Bronchial epithelial cell (primary cell): ENCODE measurements around the gene TRIM47. TPM values are rescaled to one million over a fixed set of nuclear protein-coding genes. Genes with fewer than 3 reads are reported as not detected.
A peak's percentile ranks its signal among the peaks of the same experiment; 100 is the strongest.
"Not testable (repeated sequence)": the region's sequence is repeated elsewhere in the genome, so short reads cannot be mapped to it uniquely, and the experiment has no call there.

ENCODE experiments used
- DNase-seq: peaks from one replicate; pipeline ENCODE4 v3.0.0-alpha.2; 2010; ENCODE audit warnings: low read depth
- FAIRE-seq: peaks from 2 replicates; lab custom pipeline; 2011; peaks lifted over from hg19 to GRCh38; lab: Jason Lieb, UNC
- H3K27me3 ChIP-seq: 2 replicates; pipeline ENCODE4 v1.5.1; 2011; ENCODE audit warnings: low read length; ENCODE audit not compliant: control insufficient read depth, insufficient read depth
- H3K36me3 ChIP-seq: 2 replicates; pipeline ENCODE4 v1.5.1; 2011; ENCODE audit warnings: low read length; ENCODE audit not compliant: control insufficient read depth, insufficient read depth
- H3K4me3 ChIP-seq: 2 replicates; pipeline ENCODE4 v1.5.1; 2011; ENCODE audit warnings: mild to moderate bottlenecking, low read depth, low read length, control low read depth
- CTCF ChIP-seq: IDR thresholded peaks from 2 replicates; pipeline ENCODE4 v1.5.1; 2011; ENCODE audit warnings: mild to moderate bottlenecking, moderate library complexity, low read length, control low read depth, inconsistent platforms; ENCODE audit not compliant: insufficient read depth, severe bottlenecking
- total RNA-seq: library from RNA; depleted of rRNA; stranded (reverse); fragments of >200 nt; gene quantifications from 2 replicates; pipeline ENCODE4 v1.2.1, GENCODE V29; 2014

The TRIM47 gene
- total RNA-seq, 1 donor from 2014 or later, result 10.5 TPM

GRCh38 chr17:75891022-75891604 lies 12.7 kb upstream of the TRIM47 start:
- Histone ChIP-seq H3K4me3 (no peak overlapping the region), H3K36me3 (peaks cover 9% of the 10 kb centered on the region), H3K27me3 (no peaks in the 10 kb centered on the region)
- FAIRE-seq (no peak), DNase-seq (no peak)
- no peak for TF ChIP-seq CTCF

- no peak for TF ChIP-seq CTCF
- DNase-seq (peak; percentile 45), FAIRE-seq (peak; percentile 13)
- peaks cover 9% of the 10 kb centered on the region for H3K36me3 ChIP-seq
- H3K27me3 ChIP-seq, result no peaks in the 10 kb centered on the region
- H3K4me3 ChIP-seq, result no peak overlapping the region
Measured at GRCh38 chr17:75889454-75889853, 11.1 kb upstream of the TRIM47 start.

- TF ChIP-seq CTCF, result no peak
- DNase-seq (no peak), FAIRE-seq (no peak)
- H3K36me3 ChIP-seq, result peaks cover 7% of the 10 kb centered on the region
- no peaks in the 10 kb centered on the region for H3K27me3 ChIP-seq
- no peak overlapping the region for H3K4me3 ChIP-seq
Measured at GRCh38 chr17:75888484-75888883, 10.1 kb upstream of the TRIM47 start.

GRCh38 chr17:75885860-75886259 lies 7.5 kb upstream of the TRIM47 start:
- not testable (repeated sequence) for H3K27me3 ChIP-seq, FAIRE-seq, H3K4me3 ChIP-seq, H3K36me3 ChIP-seq, DNase-seq

- DNase-seq (no peak), FAIRE-seq (no peak)
- no peak for TF ChIP-seq CTCF
- Histone ChIP-seq H3K36me3 (no peaks in the 10 kb centered on the region), H3K27me3 (no peaks in the 10 kb centered on the region), H3K4me3 (no peak overlapping the region)
Measured at GRCh38 chr17:75885431-75885830, 7.0 kb upstream of the TRIM47 start.

- no peak for TF ChIP-seq CTCF
- Histone ChIP-seq H3K36me3 (no peaks in the 10 kb centered on the region), H3K4me3 (no peak overlapping the region), H3K27me3 (no peaks in the 10 kb centered on the region)
- FAIRE-seq (no peak), DNase-seq (no peak)
Measured at GRCh38 chr17:75881678-75882454, 3.5 kb upstream of the TRIM47 start.
